GM18508 (cell line): ENCODE measurements around the gene DDA1.

Source experiments
- ATAC-seq: cut with Tn5 transposase; IDR thresholded peaks from one replicate; pipeline ENCODE4 v1.9.1; 2021; ENCODE audit warnings: moderate number of reproducible peaks; ENCODE audit not compliant: insufficient read depth, unreplicated experiment

The DDA1 gene

GRCh38 chr19:17309965-17310461 lies 650 bp downstream of the DDA1 start:
- no peak for ATAC-seq

- ATAC-seq, result no peak
These were observed 2.3 kb downstream of the DDA1 start for GRCh38 chr19:17311455-17312188.

GRCh38 chr19:17312189-17313113 lies 3.1 kb downstream of the DDA1 start:
- ATAC-seq, result no peak

GRCh38 chr19:17314007-17314593 lies 4.7 kb downstream of the DDA1 start:
- no peak for ATAC-seq

- no peak for ATAC-seq
These were observed 9.6 kb downstream of the DDA1 start for GRCh38 chr19:17318966-17319365.

GRCh38 chr19:17319473-17320238 lies 10.3 kb downstream of the DDA1 start:
- ATAC-seq, result no peak

GRCh38 chr19:17320435-17320834 lies 11.1 kb downstream of the DDA1 start:
- no peak for ATAC-seq

- no peak for ATAC-seq
These were observed 12.5 kb downstream of the DDA1 start for GRCh38 chr19:17321655-17322489.

- ATAC-seq, result no peak
These were observed 13.5 kb downstream of the DDA1 start for GRCh38 chr19:17322854-17323253.

GRCh38 chr19:17323300-17323963 lies 14.1 kb downstream of the DDA1 start:
- no peak for ATAC-seq

- ATAC-seq, result no peak
These were observed 14.6 kb downstream of the DDA1 start for GRCh38 chr19:17323964-17324332.

- no peak for ATAC-seq
These were observed 15.2 kb downstream of the DDA1 start for GRCh38 chr19:17324357-17325114.

GRCh38 chr19:17325133-17325532 lies 15.8 kb downstream of the DDA1 start:
- no peak for ATAC-seq

- ATAC-seq, result no peak
These were observed 16.7 kb downstream of the DDA1 start for GRCh38 chr19:17325881-17326594.

GRCh38 chr19:17326595-17326966 lies 17.2 kb downstream of the DDA1 start:
- no peak for ATAC-seq

- ATAC-seq, result no peak
These were observed 17.8 kb downstream of the DDA1 start for GRCh38 chr19:17327068-17327653.
